WTC11 (cell line): Measurements from ENCODE around the gene TSPO. TPM values are rescaled to one million over a fixed set of nuclear protein-coding genes. Genes with fewer than 3 reads are reported as not detected.

Experiments used
- ATAC-seq: fragments of 200-7000 bp; cut with Tn5 transposase; 2 replicates; pipeline ENCODE4 v1.10.0; 2021; ENCODE audit warnings: mild to moderate bottlenecking, moderate library complexity
- CTCF ChIA-PET: fragments of 300-600 bp; sonication (Branson Sonifier 250); formaldehyde crosslinking; loops from one replicate; lab custom pipeline; 2021; ENCODE audit warnings: antibody characterized with exemption; lab: Charles Lee
- POLR2A ChIA-PET: fragments of 350-600 bp; sonication (Branson Sonifier 250); formaldehyde crosslinking; loops from one replicate; lab custom pipeline; 2021; ENCODE audit warnings: antibody characterized with exemption; lab: Charles Lee
- DNase-seq: peaks from one replicate; pipeline ENCODE4 v3.0.0; 2021; ENCODE audit warnings: low spot score
- H3K27ac Mint-ChIP-seq: 2 replicates; pipeline ENCODE4 v1.8.0; 2021; ENCODE audit warnings: mixed read lengths
- H3K27me3 Mint-ChIP-seq: 2 replicates; pipeline ENCODE4 v1.8.0; 2021; ENCODE audit warnings: low read depth, mild to moderate bottlenecking, moderate library complexity, mixed read lengths
- H3K36me3 Mint-ChIP-seq: 2 replicates; pipeline ENCODE4 v1.8.0; 2021; ENCODE audit warnings: mixed read lengths
- H3K4me1 Mint-ChIP-seq: 2 replicates; pipeline ENCODE4 v1.8.0; 2022; ENCODE audit warnings: mixed read lengths
- H3K4me3 Mint-ChIP-seq: 2 replicates; pipeline ENCODE4 v1.8.0; 2021; ENCODE audit warnings: mild to moderate bottlenecking, moderate library complexity, mixed read lengths
- H3K9me3 Mint-ChIP-seq: 2 replicates; pipeline ENCODE4 v1.8.0; 2021; ENCODE audit warnings: mixed read lengths
- CREM ChIP-seq: sonication (generic); formaldehyde crosslinking; IDR thresholded peaks from 2 replicates; pipeline ENCODE4 v1.8.1; 2022; ENCODE audit warnings: mild to moderate bottlenecking, missing genetic modification reagents, moderate library complexity
- ELF4 ChIP-seq: sonication (generic); formaldehyde crosslinking; IDR thresholded peaks from 2 replicates; pipeline ENCODE4 v1.8.1; 2022; ENCODE audit warnings: low read depth, mild to moderate bottlenecking, moderate library complexity, missing genetic modification reagents
- HMGA2 ChIP-seq: fragments of 250-450 bp; sonication (Bioruptor Pico); IDR thresholded peaks from 2 replicates; pipeline ENCODE4 v1.4.0; 2021; ENCODE audit warnings: mild to moderate bottlenecking, moderate library complexity
- KAT7 ChIP-seq: sonication (generic); formaldehyde crosslinking; IDR thresholded peaks from 2 replicates; pipeline ENCODE4 v1.8.1; 2023; ENCODE audit warnings: missing genetic modification reagents, mild to moderate bottlenecking, borderline replicate concordance
- MXD4 ChIP-seq: fragments of 250-450 bp; sonication (Bioruptor Pico); IDR thresholded peaks from 2 replicates; pipeline ENCODE4 v1.8.0; 2021; ENCODE audit warnings: mild to moderate bottlenecking, moderate library complexity, borderline replicate concordance
- NFATC4 ChIP-seq: fragments of 250-450 bp; sonication (Bioruptor Pico); IDR thresholded peaks from 2 replicates; pipeline ENCODE4 v1.9.0; 2021; ENCODE audit warnings: mild to moderate bottlenecking
- NR3C1 ChIP-seq: sonication (generic); formaldehyde crosslinking; conservative IDR thresholded peaks from 2 replicates; pipeline ENCODE4 v1.8.1; 2023; ENCODE audit warnings: low read depth, mild to moderate bottlenecking, missing genetic modification reagents
- OVOL2 ChIP-seq: fragments of 250-450 bp; sonication (Bioruptor Pico); IDR thresholded peaks from 2 replicates; pipeline ENCODE4 v1.9.0; 2021; ENCODE audit warnings: mild to moderate bottlenecking, borderline replicate concordance
- SOX15 ChIP-seq: fragments of 250-450 bp; sonication (Bioruptor Pico); IDR thresholded peaks from 2 replicates; pipeline ENCODE4 v1.9.0; 2021; ENCODE audit warnings: mild to moderate bottlenecking
- ZNF121 ChIP-seq: sonication (generic); formaldehyde crosslinking; IDR thresholded peaks from 2 replicates; pipeline ENCODE4 v1.8.0; 2023; ENCODE audit warnings: missing genetic modification reagents
- ZNF138 ChIP-seq: sonication (generic); formaldehyde crosslinking; conservative IDR thresholded peaks from 2 replicates; pipeline ENCODE4 v1.8.1; 2022; ENCODE audit warnings: mild to moderate bottlenecking, moderate library complexity, missing genetic modification reagents
- ZNF219 ChIP-seq: sonication (generic); formaldehyde crosslinking; IDR thresholded peaks from 2 replicates; pipeline ENCODE4 v1.8.0; 2023; ENCODE audit warnings: missing genetic modification reagents, mild to moderate bottlenecking, borderline replicate concordance
- ZNF317 ChIP-seq: sonication (generic); formaldehyde crosslinking; IDR thresholded peaks from 2 replicates; pipeline ENCODE4 v1.8.1; 2023; ENCODE audit warnings: low read depth, mild to moderate bottlenecking, moderate library complexity, missing genetic modification reagents, borderline replicate concordance
- total RNA-seq: library from RNA; stranded (reverse); gene quantifications from 3 replicates; pipeline ENCODE4 v1.2.3, GENCODE V29; 2021
- TF ChIP-seq, protein P1 (sequence below): sonication (generic); formaldehyde crosslinking; IDR thresholded peaks from 2 replicates; pipeline ENCODE4 v1.8.1; 2023; ENCODE audit warnings: mild to moderate bottlenecking, moderate library complexity, missing genetic modification reagents
- TF ChIP-seq, protein P2 (sequence below): fragments of 250-450 bp; sonication (Bioruptor Pico); IDR thresholded peaks from 2 replicates; pipeline ENCODE4 v1.9.0; 2021; ENCODE audit warnings: mild to moderate bottlenecking
- TF ChIP-seq, protein P3 (sequence below): fragments of 250-450 bp; sonication (Bioruptor Pico); IDR thresholded peaks from 2 replicates; pipeline ENCODE4 v1.9.0; 2021; ENCODE audit warnings: moderate library complexity, mild to moderate bottlenecking, inconsistent platforms, borderline replicate concordance
- TF ChIP-seq, protein P4 (sequence below): sonication (generic); formaldehyde crosslinking; IDR thresholded peaks from 2 replicates; pipeline ENCODE4 v1.8.1; 2022; ENCODE audit warnings: mild to moderate bottlenecking, missing genetic modification reagents, moderate library complexity, borderline replicate concordance
- TF ChIP-seq, protein P5 (sequence below): sonication (generic); formaldehyde crosslinking; IDR thresholded peaks from 2 replicates; pipeline ENCODE4 v1.8.0; 2022; ENCODE audit warnings: mild to moderate bottlenecking, missing genetic modification reagents
- TF ChIP-seq, protein P6 (sequence below): sonication (generic); formaldehyde crosslinking; IDR thresholded peaks from 2 replicates; pipeline ENCODE4 v1.8.0; 2022; ENCODE audit warnings: mild to moderate bottlenecking, missing genetic modification reagents
- TF ChIP-seq, protein P7 (sequence below): sonication (generic); formaldehyde crosslinking; IDR thresholded peaks from 2 replicates; pipeline ENCODE4 v1.8.1; 2022; ENCODE audit warnings: low read depth, missing genetic modification reagents, borderline replicate concordance
- TF ChIP-seq, protein P8 (sequence below): sonication (generic); formaldehyde crosslinking; IDR thresholded peaks from 2 replicates; pipeline ENCODE4 v1.8.1; 2023; ENCODE audit warnings: mild to moderate bottlenecking, missing genetic modification reagents, moderate library complexity

The TSPO gene
- total RNA-seq, 1 experiment from 2014 or later, result 21.9 TPM

DNA sequence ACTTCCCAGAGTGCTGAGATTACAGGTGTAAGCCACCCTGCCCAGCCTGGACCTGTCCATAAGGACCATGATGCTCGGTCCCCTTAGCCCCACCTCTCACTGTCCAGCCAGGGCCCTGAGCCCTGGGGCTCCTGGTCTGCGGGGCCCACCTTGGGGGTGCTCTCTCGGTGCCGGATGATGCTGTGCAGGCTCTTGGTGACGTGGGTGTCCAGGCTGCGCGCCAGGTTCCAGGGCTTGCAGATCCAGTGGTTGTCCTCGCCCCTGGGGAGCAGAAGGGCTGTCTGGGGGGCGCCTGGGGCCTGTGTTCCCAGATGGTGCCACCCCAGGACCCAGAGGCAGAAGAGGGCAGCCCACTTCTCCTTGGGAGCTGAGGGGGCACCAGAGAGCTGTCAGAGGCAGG, 22.2 kb downstream of the TSPO start (continued):
- TF ChIP-seq, protein P1, sequence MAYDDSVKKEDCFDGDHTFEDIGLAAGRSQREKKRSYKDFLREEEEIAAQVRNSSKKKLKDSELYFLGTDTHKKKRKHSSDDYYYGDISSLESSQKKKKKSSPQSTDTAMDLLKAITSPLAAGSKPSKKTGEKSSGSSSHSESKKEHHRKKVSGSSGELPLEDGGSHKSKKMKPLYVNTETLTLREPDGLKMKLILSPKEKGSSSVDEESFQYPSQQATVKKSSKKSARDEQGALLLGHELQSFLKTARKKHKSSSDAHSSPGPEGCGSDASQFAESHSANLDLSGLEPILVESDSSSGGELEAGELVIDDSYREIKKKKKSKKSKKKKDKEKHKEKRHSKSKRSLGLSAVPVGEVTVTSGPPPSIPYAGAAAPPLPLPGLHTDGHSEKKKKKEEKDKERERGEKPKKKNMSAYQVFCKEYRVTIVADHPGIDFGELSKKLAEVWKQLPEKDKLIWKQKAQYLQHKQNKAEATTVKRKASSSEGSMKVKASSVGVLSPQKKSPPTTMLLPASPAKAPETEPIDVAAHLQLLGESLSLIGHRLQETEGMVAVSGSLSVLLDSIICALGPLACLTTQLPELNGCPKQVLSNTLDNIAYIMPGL (CRISPR knock-in tag), result no peak
- no peak for TF ChIP-seq ZNF317 (CRISPR knock-in tag)
- TF ChIP-seq, protein P2, sequence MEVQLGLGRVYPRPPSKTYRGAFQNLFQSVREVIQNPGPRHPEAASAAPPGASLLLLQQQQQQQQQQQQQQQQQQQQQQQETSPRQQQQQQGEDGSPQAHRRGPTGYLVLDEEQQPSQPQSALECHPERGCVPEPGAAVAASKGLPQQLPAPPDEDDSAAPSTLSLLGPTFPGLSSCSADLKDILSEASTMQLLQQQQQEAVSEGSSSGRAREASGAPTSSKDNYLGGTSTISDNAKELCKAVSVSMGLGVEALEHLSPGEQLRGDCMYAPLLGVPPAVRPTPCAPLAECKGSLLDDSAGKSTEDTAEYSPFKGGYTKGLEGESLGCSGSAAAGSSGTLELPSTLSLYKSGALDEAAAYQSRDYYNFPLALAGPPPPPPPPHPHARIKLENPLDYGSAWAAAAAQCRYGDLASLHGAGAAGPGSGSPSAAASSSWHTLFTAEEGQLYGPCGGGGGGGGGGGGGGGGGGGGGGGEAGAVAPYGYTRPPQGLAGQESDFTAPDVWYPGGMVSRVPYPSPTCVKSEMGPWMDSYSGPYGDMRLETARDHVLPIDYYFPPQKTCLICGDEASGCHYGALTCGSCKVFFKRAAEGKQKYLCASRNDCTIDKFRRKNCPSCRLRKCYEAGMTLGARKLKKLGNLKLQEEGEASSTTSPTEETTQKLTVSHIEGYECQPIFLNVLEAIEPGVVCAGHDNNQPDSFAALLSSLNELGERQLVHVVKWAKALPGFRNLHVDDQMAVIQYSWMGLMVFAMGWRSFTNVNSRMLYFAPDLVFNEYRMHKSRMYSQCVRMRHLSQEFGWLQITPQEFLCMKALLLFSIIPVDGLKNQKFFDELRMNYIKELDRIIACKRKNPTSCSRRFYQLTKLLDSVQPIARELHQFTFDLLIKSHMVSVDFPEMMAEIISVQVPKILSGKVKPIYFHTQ (CRISPR knock-in tag), result no peak
- no peak for TF ChIP-seq KAT7 (CRISPR knock-in tag)
- TF ChIP-seq, protein P3, sequence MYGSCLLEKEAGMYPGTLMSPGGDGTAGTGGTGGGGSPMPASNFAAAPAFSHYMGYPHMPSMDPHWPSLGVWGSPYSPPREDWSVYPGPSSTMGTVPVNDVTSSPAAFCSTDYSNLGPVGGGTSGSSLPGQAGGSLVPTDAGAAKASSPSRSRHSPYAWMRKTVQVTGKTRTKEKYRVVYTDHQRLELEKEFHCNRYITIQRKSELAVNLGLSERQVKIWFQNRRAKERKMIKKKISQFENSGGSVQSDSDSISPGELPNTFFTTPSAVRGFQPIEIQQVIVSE (CRISPR knock-in tag), result no peak
- TF ChIP-seq SOX15 (CRISPR knock-in tag), result no peak
- TF ChIP-seq, protein P4, sequence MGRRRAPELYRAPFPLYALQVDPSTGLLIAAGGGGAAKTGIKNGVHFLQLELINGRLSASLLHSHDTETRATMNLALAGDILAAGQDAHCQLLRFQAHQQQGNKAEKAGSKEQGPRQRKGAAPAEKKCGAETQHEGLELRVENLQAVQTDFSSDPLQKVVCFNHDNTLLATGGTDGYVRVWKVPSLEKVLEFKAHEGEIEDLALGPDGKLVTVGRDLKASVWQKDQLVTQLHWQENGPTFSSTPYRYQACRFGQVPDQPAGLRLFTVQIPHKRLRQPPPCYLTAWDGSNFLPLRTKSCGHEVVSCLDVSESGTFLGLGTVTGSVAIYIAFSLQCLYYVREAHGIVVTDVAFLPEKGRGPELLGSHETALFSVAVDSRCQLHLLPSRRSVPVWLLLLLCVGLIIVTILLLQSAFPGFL (CRISPR knock-in tag), result no peak

DNA sequence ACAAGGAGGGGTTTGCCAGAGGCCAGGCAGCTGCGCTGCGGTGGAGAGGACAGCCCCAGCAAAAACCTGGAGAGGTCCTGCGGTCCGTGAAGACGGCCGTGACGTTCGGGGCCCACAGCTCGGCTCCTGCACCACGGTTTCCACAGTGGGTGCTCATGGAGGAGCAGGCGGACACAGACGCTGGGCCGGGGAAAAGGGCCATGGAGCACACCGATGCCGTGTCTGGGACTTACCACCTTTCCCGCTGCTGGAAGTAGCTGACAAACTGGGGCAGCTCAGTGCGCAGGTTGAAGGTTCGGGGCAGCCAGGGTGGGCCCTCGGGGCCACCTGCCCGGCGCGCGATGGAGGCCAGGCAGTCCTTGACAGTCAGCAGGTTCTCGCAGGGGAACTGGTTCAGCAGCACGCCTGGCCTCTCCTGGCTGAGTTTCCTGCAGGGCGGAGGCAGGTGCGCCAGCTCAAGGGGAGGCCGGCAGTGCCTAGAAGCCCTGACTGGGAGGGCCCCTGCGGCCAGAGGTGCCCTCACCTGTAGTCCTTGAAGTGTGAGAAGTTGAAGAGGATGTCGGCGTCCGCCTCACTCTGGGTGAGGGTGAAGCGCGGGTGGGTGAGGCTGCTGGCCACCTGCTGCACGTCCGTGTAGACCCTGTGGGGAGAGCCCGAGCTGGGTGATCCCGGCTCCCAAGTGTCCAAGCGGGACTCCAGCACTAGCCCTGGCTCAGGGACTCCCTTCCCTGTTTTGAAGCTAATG, 22.8 kb downstream of the TSPO start:
- no peak overlapping the region for H3K27ac Mint-ChIP-seq
- ChIA-PET POLR2A (interaction anchor here (0.6 kb wide), 1 partner anchor 24 kb away, joined by 3 read pairs; no protein-coding TSS in a partner anchor), CTCF (interaction anchor here (1.3 kb wide), 1 partner anchor 14 kb away, joined by 3 read pairs; no protein-coding TSS in a partner anchor)
- H3K4me1 Mint-ChIP-seq, result no peaks in the 10 kb centered on the region
- TF ChIP-seq ELF4, result no peak
- no peak for TF ChIP-seq ZNF219 (CRISPR knock-in tag)
- TF ChIP-seq, protein P4 (CRISPR knock-in tag), result no peak
- TF ChIP-seq OVOL2 (CRISPR knock-in tag), result no peak
- TF ChIP-seq ZNF138 (CRISPR knock-in tag), result no peak
- TF ChIP-seq CREM, result no peak
- no peak for TF ChIP-seq MXD4 (CRISPR knock-in tag)
- TF ChIP-seq KAT7 (CRISPR knock-in tag), result no peak
- no peak for TF ChIP-seq NR3C1
- TF ChIP-seq, protein P5, sequence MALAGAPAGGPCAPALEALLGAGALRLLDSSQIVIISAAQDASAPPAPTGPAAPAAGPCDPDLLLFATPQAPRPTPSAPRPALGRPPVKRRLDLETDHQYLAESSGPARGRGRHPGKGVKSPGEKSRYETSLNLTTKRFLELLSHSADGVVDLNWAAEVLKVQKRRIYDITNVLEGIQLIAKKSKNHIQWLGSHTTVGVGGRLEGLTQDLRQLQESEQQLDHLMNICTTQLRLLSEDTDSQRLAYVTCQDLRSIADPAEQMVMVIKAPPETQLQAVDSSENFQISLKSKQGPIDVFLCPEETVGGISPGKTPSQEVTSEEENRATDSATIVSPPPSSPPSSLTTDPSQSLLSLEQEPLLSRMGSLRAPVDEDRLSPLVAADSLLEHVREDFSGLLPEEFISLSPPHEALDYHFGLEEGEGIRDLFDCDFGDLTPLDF, result no peak
- TF ChIP-seq HMGA2, result no peak
- no peak for TF ChIP-seq NFATC4 (CRISPR knock-in tag)
- TF ChIP-seq, protein P6, sequence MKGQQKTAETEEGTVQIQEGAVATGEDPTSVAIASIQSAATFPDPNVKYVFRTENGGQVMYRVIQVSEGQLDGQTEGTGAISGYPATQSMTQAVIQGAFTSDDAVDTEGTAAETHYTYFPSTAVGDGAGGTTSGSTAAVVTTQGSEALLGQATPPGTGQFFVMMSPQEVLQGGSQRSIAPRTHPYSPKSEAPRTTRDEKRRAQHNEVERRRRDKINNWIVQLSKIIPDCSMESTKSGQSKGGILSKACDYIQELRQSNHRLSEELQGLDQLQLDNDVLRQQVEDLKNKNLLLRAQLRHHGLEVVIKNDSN, result no peak
- TF ChIP-seq, protein P7, sequence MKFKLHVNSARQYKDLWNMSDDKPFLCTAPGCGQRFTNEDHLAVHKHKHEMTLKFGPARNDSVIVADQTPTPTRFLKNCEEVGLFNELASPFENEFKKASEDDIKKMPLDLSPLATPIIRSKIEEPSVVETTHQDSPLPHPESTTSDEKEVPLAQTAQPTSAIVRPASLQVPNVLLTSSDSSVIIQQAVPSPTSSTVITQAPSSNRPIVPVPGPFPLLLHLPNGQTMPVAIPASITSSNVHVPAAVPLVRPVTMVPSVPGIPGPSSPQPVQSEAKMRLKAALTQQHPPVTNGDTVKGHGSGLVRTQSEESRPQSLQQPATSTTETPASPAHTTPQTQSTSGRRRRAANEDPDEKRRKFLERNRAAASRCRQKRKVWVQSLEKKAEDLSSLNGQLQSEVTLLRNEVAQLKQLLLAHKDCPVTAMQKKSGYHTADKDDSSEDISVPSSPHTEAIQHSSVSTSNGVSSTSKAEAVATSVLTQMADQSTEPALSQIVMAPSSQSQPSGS, result no peak
- no peak for TF ChIP-seq ZNF121 (CRISPR knock-in tag)
- TF ChIP-seq, protein P8, sequence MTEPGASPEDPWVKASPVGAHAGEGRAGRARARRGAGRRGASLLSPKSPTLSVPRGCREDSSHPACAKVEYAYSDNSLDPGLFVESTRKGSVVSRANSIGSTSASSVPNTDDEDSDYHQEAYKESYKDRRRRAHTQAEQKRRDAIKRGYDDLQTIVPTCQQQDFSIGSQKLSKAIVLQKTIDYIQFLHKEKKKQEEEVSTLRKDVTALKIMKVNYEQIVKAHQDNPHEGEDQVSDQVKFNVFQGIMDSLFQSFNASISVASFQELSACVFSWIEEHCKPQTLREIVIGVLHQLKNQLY (CRISPR knock-in tag), result no peak
- no peaks in the 10 kb centered on the region for H3K9me3 Mint-ChIP-seq
- no peaks in the 10 kb centered on the region for H3K27me3 Mint-ChIP-seq
- no peak overlapping the region for H3K4me3 Mint-ChIP-seq
- DNase-seq (no peak), ATAC-seq (no peak)
- H3K36me3 Mint-ChIP-seq, result peaks cover 55% of the 10 kb centered on the region
